HCT116 (cell line): ENCODE data around the gene RTN4IP1. TPM values are rescaled to one million over a fixed set of nuclear protein-coding genes. Genes with fewer than 3 reads are reported as not detected.

Source experiments
- ATAC-seq: fragments of 200-7000 bp; cut with Tn5 transposase; 2 replicates; pipeline ENCODE4 v1.9.1; 2020; ENCODE audit warnings: mild to moderate bottlenecking, moderate library complexity
- BruUV-seq: library from RNA; stranded (reverse); fragments of 400-500 nt; replicated peaks from 2 replicates; lab custom pipeline; 2021; lab: Mats Ljungman, UMichigan
- CTCF ChIA-PET: fragments of 300-600 bp; sonication (Branson Sonifier 250); formaldehyde crosslinking; loops from one replicate; lab custom pipeline; 2021; ENCODE audit warnings: antibody characterized with exemption; lab: Charles Lee
- POLR2A ChIA-PET: fragments of 300-600, 350-600 bp; sonication (Branson Sonifier 250); formaldehyde crosslinking; loops from one replicate; lab custom pipeline; 2021; ENCODE audit warnings: antibody characterized with exemption; lab: Charles Lee
- RAD21 ChIA-PET, 2 experiments: fragments of 300-600 bp; sonication (Branson Sonifier 250); formaldehyde crosslinking; loops; one replicate each; lab custom pipeline; 2023; ENCODE audit warnings: low total read pairs in 2 of 2; ENCODE audit not compliant: uncharacterized antibody in 2 of 2, unreplicated experiment in 2 of 2, low non-redundant PET in 1 of 2; lab: Charles Lee
- DNase-seq: peaks from one replicate; pipeline ENCODE4 v3.0.0-alpha.2; 2010; ENCODE audit warnings: low read depth, low spot score
- H2AFZ ChIP-seq: fragments of 200-600 bp; shearing (Covaris generic), sonication (generic); 2 replicates; pipeline ENCODE4 v1.6.1; 2017; ENCODE audit warnings: low read depth, mixed run types, mixed read lengths, antibody characterized with exemption, low read length; ENCODE audit not compliant: poor library complexity, severe bottlenecking
- H3K27ac ChIP-seq: 2 replicates; pipeline ENCODE4 v1.5.1; 2012; ENCODE audit warnings: low read depth, low read length
- H3K27me3 ChIP-seq: fragments of 200-600 bp; sonication (generic); 2 replicates; pipeline ENCODE4 v1.6.1; 2016; ENCODE audit warnings: mixed run types, low read length, mixed read lengths; ENCODE audit not compliant: insufficient read depth
- H3K36me3 ChIP-seq, 2 experiments: fragments of 200-500 bp in 1 of 2; fragments of 200-600 bp in 1 of 2; sonication (Bioruptor generic) in 1 of 2; sonication (generic) in 1 of 2; 2 replicates each; pipeline versions ENCODE4 v1.5.1 to v1.6.1; 2014 to 2016; ENCODE audit warnings: low read length in 2 of 2, inconsistent platforms in 1 of 2, mixed read lengths in 1 of 2, mixed run types in 1 of 2; ENCODE audit not compliant: insufficient read depth in 2 of 2, control insufficient read depth in 1 of 2
- H3K4me1 ChIP-seq, 2 experiments: fragments of 200-600 bp in 1 of 2; sonication (generic) in 1 of 2; 2 replicates each; pipeline versions ENCODE4 v1.5.1 to v1.6.1; 2012 to 2017; ENCODE audit warnings: low read length in 2 of 2, inconsistent platforms in 1 of 2, mild to moderate bottlenecking in 1 of 2, mixed read lengths in 1 of 2, mixed run types in 1 of 2, moderate library complexity in 1 of 2; ENCODE audit not compliant: insufficient read depth in 2 of 2, control insufficient read depth in 1 of 2
- H3K4me2 ChIP-seq: fragments of 200-600 bp; sonication (generic); 2 replicates; pipeline ENCODE4 v1.6.1; 2017; ENCODE audit warnings: mixed run types, low read length, mixed read lengths
- H3K4me3 ChIP-seq, 2 experiments: fragments of 200-600 bp in 1 of 2; sonication (generic) in 1 of 2; replicated peaks in 1 of 2; 2 replicates each; pipeline ENCODE4 v1.5.1; 2011 to 2016; ENCODE audit warnings: low read length in 2 of 2, control low read depth in 1 of 2, low read depth in 1 of 2, mild to moderate bottlenecking in 1 of 2, mixed read lengths in 1 of 2, mixed run types in 1 of 2
- H3K79me2 ChIP-seq: fragments of 200-600 bp; sonication (generic); 2 replicates; pipeline ENCODE4 v1.6.1; 2017; ENCODE audit warnings: mild to moderate bottlenecking, mixed run types, low read length, moderate library complexity, mixed read lengths; ENCODE audit not compliant: insufficient read depth
- H3K9ac ChIP-seq: fragments of 200-600 bp; sonication (generic); 2 replicates; pipeline ENCODE4 v1.6.1; 2016; ENCODE audit warnings: low read length, mixed read lengths
- H3K9me2 ChIP-seq: fragments of 200-600 bp; sonication (generic), shearing (Covaris generic); 2 replicates; pipeline ENCODE4 v1.6.1; 2017; ENCODE audit warnings: mixed run types, mild to moderate bottlenecking, moderate library complexity; ENCODE audit not compliant: insufficient read depth
- H3K9me3 ChIP-seq, 2 experiments: fragments of 200-500 bp in 1 of 2; fragments of 200-600 bp in 1 of 2; sonication (Bioruptor generic) in 1 of 2; sonication (generic) in 1 of 2; 2 replicates each; pipeline ENCODE4 v1.6.1; 2014 to 2017; ENCODE audit warnings: low read length in 2 of 2, mixed read lengths in 2 of 2, inconsistent platforms in 1 of 2, low read depth in 1 of 2, mild to moderate bottlenecking in 1 of 2, mixed run types in 1 of 2, moderate library complexity in 1 of 2; ENCODE audit not compliant: control insufficient read depth in 1 of 2, insufficient read depth in 1 of 2
- H4K20me1 ChIP-seq: fragments of 200-600 bp; sonication (generic), shearing (Covaris generic); 2 replicates; pipeline ENCODE4 v1.6.1; 2017; ENCODE audit warnings: mixed run types, mild to moderate bottlenecking, moderate library complexity; ENCODE audit not compliant: insufficient read depth
- CBX3 ChIP-seq: IDR thresholded peaks from 2 replicates; pipeline ENCODE4 v1.6.1; 2012; ENCODE audit warnings: low read depth
- CTCF ChIP-seq, 3 experiments: fragments of 200-600 bp in 1 of 3; sonication (generic) in 1 of 3; IDR thresholded peaks in 2 of 3; conservative IDR thresholded peaks in 1 of 3; 2 replicates each; pipeline ENCODE4 v1.5.1; 2012 to 2017; ENCODE audit warnings: low read depth in 2 of 3, low read length in 2 of 3, antibody characterized with exemption in 1 of 3, borderline replicate concordance in 1 of 3, control low read depth in 1 of 3, mild to moderate bottlenecking in 1 of 3, mixed read lengths in 1 of 3, mixed run types in 1 of 3, moderate library complexity in 1 of 3; ENCODE audit not compliant: insufficient read depth in 1 of 3
- EZH2 ChIP-seq: fragments of 200-600 bp; sonication (generic); IDR thresholded peaks from 2 replicates; pipeline ENCODE4 v1.6.1; 2017; ENCODE audit warnings: antibody characterized with exemption, mixed run types
- EZH2phosphoT487 ChIP-seq: fragments of 200-600 bp; IDR thresholded peaks from 2 replicates; pipeline ENCODE4 v1.6.1; 2018; ENCODE audit warnings: antibody characterized with exemption, borderline replicate concordance
- POLR2AphosphoS5 ChIP-seq: IDR thresholded peaks from 2 replicates; pipeline ENCODE4 v1.6.1; 2011; ENCODE audit warnings: mild to moderate bottlenecking, low read depth, low read length, moderate library complexity
- RAD21 ChIP-seq: IDR thresholded peaks from 2 replicates; pipeline ENCODE4 v1.6.1; 2012; ENCODE audit warnings: low read depth, mild to moderate bottlenecking
- SIN3A ChIP-seq: IDR thresholded peaks from 2 replicates; pipeline ENCODE4 v1.6.1; 2012; ENCODE audit warnings: low read depth
- SP1 ChIP-seq: IDR thresholded peaks from 2 replicates; pipeline ENCODE4 v1.6.1; 2012; ENCODE audit warnings: low read depth
- SRF ChIP-seq: IDR thresholded peaks from 2 replicates; pipeline ENCODE4 v1.6.1; 2012; ENCODE audit warnings: low read depth
- ZFX ChIP-seq: fragments of 450-650 bp; IDR thresholded peaks from 2 replicates; pipeline ENCODE4 v1.6.1; 2017
- intact Hi-C: fragments of 100-400 bp; cut with micrococcal nuclease; formaldehyde crosslinking; loops from 2 replicates; pipeline ENCODE4 v1.10.0; 2022
- total RNA-seq: library from RNA; stranded (reverse); gene quantifications from one replicate; pipeline ENCODE4 v1.2.1, GENCODE V29; 2021; ENCODE audit not compliant: unreplicated experiment
- TF ChIP-seq, protein P1 (sequence below): IDR thresholded peaks from 2 replicates; pipeline ENCODE4 v1.6.1; 2011; ENCODE audit warnings: mild to moderate bottlenecking, low read length, moderate library complexity; ENCODE audit not compliant: insufficient replicate concordance; ENCODE audit errors: extremely low read depth
- TF ChIP-seq, protein P2 (sequence below): IDR thresholded peaks from 2 replicates; pipeline ENCODE4 v1.6.1; 2012

RTN4IP1 gene
- total RNA-seq, 1 experiment from 2014 or later = 9.1 TPM

- TF ChIP-seq, protein P1, sequence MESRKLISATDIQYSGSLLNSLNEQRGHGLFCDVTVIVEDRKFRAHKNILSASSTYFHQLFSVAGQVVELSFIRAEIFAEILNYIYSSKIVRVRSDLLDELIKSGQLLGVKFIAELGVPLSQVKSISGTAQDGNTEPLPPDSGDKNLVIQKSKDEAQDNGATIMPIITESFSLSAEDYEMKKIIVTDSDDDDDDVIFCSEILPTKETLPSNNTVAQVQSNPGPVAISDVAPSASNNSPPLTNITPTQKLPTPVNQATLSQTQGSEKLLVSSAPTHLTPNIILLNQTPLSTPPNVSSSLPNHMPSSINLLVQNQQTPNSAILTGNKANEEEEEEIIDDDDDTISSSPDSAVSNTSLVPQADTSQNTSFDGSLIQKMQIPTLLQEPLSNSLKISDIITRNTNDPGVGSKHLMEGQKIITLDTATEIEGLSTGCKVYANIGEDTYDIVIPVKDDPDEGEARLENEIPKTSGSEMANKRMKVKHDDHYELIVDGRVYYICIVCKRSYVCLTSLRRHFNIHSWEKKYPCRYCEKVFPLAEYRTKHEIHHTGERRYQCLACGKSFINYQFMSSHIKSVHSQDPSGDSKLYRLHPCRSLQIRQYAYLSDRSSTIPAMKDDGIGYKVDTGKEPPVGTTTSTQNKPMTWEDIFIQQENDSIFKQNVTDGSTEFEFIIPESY = no peak
- TF ChIP-seq RAD21 = no peak
These were observed 94.3 kb downstream of the RTN4IP1 start (continued) for GRCh38 chr6:106535012-106535411.

- ATAC-seq = no peak
These were observed 94.7 kb downstream of the RTN4IP1 start for GRCh38 chr6:106534564-106534982.

More at GRCh38 chr6:106534564-106534982, 94.7 kb downstream of the RTN4IP1 start:
- no peak for TF ChIP-seq EZH2
- TF ChIP-seq SP1 = no peak
- no peak for TF ChIP-seq RAD21
- no peak for TF ChIP-seq SIN3A
- TF ChIP-seq ZFX = no peak
- no peak for TF ChIP-seq EZH2phosphoT487
- no peak for TF ChIP-seq SRF
- TF ChIP-seq POLR2AphosphoS5 = no peak
- no peak for TF ChIP-seq CTCF (IDR thresholded peaks at IDR 0.05 in 2 of 3, conservative IDR thresholded peaks at IDR 0.05 in 1 of 3; ENCODE audit: borderline replicate concordance in 1 of 3, insufficient read depth in 1 of 3, low read depth in 2 of 3, low read length in 2 of 3)
- TF ChIP-seq, protein P2, sequence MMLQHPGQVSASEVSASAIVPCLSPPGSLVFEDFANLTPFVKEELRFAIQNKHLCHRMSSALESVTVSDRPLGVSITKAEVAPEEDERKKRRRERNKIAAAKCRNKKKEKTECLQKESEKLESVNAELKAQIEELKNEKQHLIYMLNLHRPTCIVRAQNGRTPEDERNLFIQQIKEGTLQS = no peak
- TF ChIP-seq CBX3 = no peak
- H3K9me3 ChIP-seq = no peaks in the 10 kb centered on the region
- no peak overlapping the region for H3K9ac ChIP-seq
- ChIA-PET CTCF (no interaction called here), POLR2A (interaction anchor here (1.2 kb wide), 1 partner anchor 13 kb away, joined by 4 read pairs; no protein-coding TSS in a partner anchor), RAD21 (no interaction called here)
- intact Hi-C loops = no loop called here
- H4K20me1 ChIP-seq = no peaks in the 10 kb centered on the region
- no peaks in the 10 kb centered on the region for H3K36me3 ChIP-seq
- no peaks in the 10 kb centered on the region for H3K79me2 ChIP-seq
- H3K27me3 ChIP-seq = no peaks in the 10 kb centered on the region
- H3K9me2 ChIP-seq = no peaks in the 10 kb centered on the region
- peaks cover 0 to 4% of the 10 kb centered on the region in 2 experiments; a peak in 2 of 4 replicates for H3K4me1 ChIP-seq
- H3K4me2 ChIP-seq = no peak overlapping the region
- no peak overlapping the region for H2AFZ ChIP-seq
- no peak overlapping the region for H3K4me3 ChIP-seq
- no peak for DNase-seq
- no TSS peak for BruUV-seq
- H3K27ac ChIP-seq = no peak overlapping the region
